ENCODE measurements around the gene ASIC1. TPM values are rescaled to one million over a fixed set of nuclear protein-coding genes. Genes with fewer than 3 reads are reported as not detected.

Gene ASIC1
- total and polyA plus RNA-seq, 2 donors from 2014 or later = 0.99 to 1.6 TPM

GRCh38 chr12:50049254-50050118 lies 7.9 kb upstream of the ASIC1 start:
- no peak overlapping the region for H3K27ac ChIP-seq (ENCODE audit: low read depth in 2 of 2, low read length in 2 of 2)
- H3K9ac ChIP-seq (ENCODE audit: low read length in 3 of 3) = no peak overlapping the region
- H3K9me3 ChIP-seq (ENCODE audit: control insufficient read depth in 2 of 3, insufficient read depth in 1 of 3, low read length in 3 of 3) = no peaks in the 10 kb centered on the region
- intact Hi-C loops (cut with DNase I) = loop anchor here (5.0 kb wide), 1 partner anchor 82 kb away; no protein-coding TSS in a partner anchor
- peaks cover 0 to 2% (median 0%) of the 10 kb centered on the region in 3 donors for H3K4me1 ChIP-seq (ENCODE audit: control insufficient read depth in 2 of 3, insufficient read depth in 2 of 3, low read depth in 1 of 3, low read length in 3 of 3)
- no peak for TF ChIP-seq CTCF (IDR thresholded peaks at IDR 0.05; ENCODE audit: borderline replicate concordance, extremely low read depth, insufficient read depth)
- no peaks in the 10 kb centered on the region for H3K27me3 ChIP-seq (ENCODE audit: control insufficient read depth, insufficient read depth, low read length)
- no peaks in the 10 kb centered on the region for H3K36me3 ChIP-seq (ENCODE audit: control insufficient read depth in 2 of 3, insufficient read depth in 3 of 3, low read length in 3 of 3)
- no peak for FAIRE-seq
- DNase-seq = no peak
- no peak overlapping the region for H3K4me3 ChIP-seq (ENCODE audit: low read length in 3 of 3)

DNA sequence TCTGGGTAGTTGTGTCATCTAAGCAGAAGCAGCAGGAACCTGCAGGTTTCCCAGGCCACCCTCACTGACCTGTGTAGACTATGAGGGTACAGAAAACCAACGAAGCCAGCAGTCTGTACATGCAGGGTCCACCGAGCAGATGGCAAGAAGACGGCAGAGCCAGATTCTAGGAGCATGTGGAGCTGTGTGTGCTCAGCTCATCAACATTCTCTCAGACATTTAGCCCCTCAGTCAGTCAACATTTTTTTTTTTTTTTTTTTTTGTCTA lies 7.3 kb upstream of the ASIC1 start:
- Histone ChIP-seq H3K4me3 (ENCODE audit: low read length in 3 of 3) (peak overlapping the region in 1 of 3 donors; percentile 17), H3K9ac (ENCODE audit: low read length in 3 of 3) (no peak overlapping the region), H3K4me1 (ENCODE audit: control insufficient read depth in 2 of 3, insufficient read depth in 2 of 3, low read depth in 1 of 3, low read length in 3 of 3) (peaks cover 0 to 2% (median 0%) of the 10 kb centered on the region in 3 donors), H3K27me3 (ENCODE audit: control insufficient read depth, insufficient read depth, low read length) (no peaks in the 10 kb centered on the region), H3K27ac (ENCODE audit: low read depth in 2 of 2, low read length in 2 of 2) (no peak overlapping the region), H3K9me3 (ENCODE audit: control insufficient read depth in 2 of 3, insufficient read depth in 1 of 3, low read length in 3 of 3) (no peaks in the 10 kb centered on the region), H3K36me3 (ENCODE audit: control insufficient read depth in 2 of 3, insufficient read depth in 3 of 3, low read length in 3 of 3) (no peaks in the 10 kb centered on the region)
- intact Hi-C loops (cut with DNase I) = loop anchor here (5.0 kb wide), 1 partner anchor 83 kb away; no protein-coding TSS in a partner anchor
- FAIRE-seq = no peak
- no peak for TF ChIP-seq CTCF (IDR thresholded peaks at IDR 0.05; ENCODE audit: borderline replicate concordance, extremely low read depth, insufficient read depth)
- DNase-seq = no peak

DNA sequence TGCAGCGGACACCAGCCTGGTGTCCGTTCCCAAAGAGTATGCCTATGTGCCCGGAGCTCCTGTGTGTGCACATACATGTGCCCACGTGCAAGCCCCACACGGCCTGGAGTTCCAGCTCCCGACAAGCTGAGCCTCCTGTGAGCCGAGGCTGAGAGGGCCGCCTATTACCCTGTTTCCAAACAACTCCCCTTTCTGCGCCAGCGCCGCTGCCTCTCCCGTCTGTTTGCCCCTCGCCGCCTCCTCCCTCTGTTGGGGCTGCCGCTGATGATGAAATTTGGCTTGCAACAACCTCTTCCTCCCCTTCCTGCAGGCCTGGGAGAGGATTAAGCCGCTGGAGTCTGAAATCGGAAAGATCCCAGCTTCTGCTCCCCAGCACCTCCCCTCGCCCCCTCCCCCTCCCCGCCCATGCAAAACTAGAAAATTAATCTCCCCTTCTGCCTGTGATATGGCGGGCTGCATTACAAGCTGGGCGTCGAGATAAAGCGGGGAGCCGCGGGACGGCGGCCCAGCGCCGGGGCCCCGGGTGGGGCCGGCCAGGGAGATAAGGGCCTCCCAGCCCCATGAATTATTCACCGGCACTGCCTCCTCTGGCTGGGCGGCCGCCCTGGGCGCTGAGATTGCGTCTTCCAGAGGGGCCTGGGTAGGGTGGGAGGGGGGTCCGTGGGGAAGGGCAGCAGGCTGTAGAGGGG lies 6.8 kb upstream of the ASIC1 start:
- TF ChIP-seq CTCF (IDR thresholded peaks at IDR 0.05; ENCODE audit: borderline replicate concordance, extremely low read depth, insufficient read depth) = no peak
- Histone ChIP-seq H3K27ac (ENCODE audit: low read depth in 2 of 2, low read length in 2 of 2) (no peak overlapping the region), H3K36me3 (ENCODE audit: control insufficient read depth in 2 of 3, insufficient read depth in 3 of 3, low read length in 3 of 3) (no peaks in the 10 kb centered on the region), H3K9ac (ENCODE audit: low read length in 3 of 3) (no peak overlapping the region), H3K4me3 (ENCODE audit: low read length in 3 of 3) (peak overlapping the region in 1 of 3 donors; percentile 17), H3K4me1 (ENCODE audit: control insufficient read depth in 2 of 3, insufficient read depth in 2 of 3, low read depth in 1 of 3, low read length in 3 of 3) (peaks cover 0 to 2% (median 0%) of the 10 kb centered on the region in 3 donors), H3K27me3 (ENCODE audit: control insufficient read depth, insufficient read depth, low read length) (no peaks in the 10 kb centered on the region), H3K9me3 (ENCODE audit: control insufficient read depth in 2 of 3, insufficient read depth in 1 of 3, low read length in 3 of 3) (no peaks in the 10 kb centered on the region)
- FAIRE-seq (no peak), DNase-seq (peak; percentile 40 to 90 (median 69))
- intact Hi-C loops (cut with DNase I) = loop anchor here (5.0 kb wide), 1 partner anchor 83 kb away; no protein-coding TSS in a partner anchor
